HG03439 (cell line): ENCODE measurements around the gene DNAJB6.

Source experiments
- ATAC-seq: cut with Tn5 transposase; IDR thresholded peaks from one replicate; pipeline ENCODE4 v1.9.1; 2021; ENCODE audit warnings: mild to moderate bottlenecking, moderate library complexity; ENCODE audit not compliant: unreplicated experiment

DNAJB6 gene

GRCh38 chr7:157462419-157462771 lies 125.6 kb downstream of the DNAJB6 start:
- ATAC-seq = no peak

GRCh38 chr7:157462840-157463239 lies 126.0 kb downstream of the DNAJB6 start:
- ATAC-seq = no peak

GRCh38 chr7:157463245-157463644 lies 126.4 kb downstream of the DNAJB6 start:
- no peak for ATAC-seq

GRCh38 chr7:157464111-157464970 lies 127.5 kb downstream of the DNAJB6 start:
- ATAC-seq = no peak

DNA sequence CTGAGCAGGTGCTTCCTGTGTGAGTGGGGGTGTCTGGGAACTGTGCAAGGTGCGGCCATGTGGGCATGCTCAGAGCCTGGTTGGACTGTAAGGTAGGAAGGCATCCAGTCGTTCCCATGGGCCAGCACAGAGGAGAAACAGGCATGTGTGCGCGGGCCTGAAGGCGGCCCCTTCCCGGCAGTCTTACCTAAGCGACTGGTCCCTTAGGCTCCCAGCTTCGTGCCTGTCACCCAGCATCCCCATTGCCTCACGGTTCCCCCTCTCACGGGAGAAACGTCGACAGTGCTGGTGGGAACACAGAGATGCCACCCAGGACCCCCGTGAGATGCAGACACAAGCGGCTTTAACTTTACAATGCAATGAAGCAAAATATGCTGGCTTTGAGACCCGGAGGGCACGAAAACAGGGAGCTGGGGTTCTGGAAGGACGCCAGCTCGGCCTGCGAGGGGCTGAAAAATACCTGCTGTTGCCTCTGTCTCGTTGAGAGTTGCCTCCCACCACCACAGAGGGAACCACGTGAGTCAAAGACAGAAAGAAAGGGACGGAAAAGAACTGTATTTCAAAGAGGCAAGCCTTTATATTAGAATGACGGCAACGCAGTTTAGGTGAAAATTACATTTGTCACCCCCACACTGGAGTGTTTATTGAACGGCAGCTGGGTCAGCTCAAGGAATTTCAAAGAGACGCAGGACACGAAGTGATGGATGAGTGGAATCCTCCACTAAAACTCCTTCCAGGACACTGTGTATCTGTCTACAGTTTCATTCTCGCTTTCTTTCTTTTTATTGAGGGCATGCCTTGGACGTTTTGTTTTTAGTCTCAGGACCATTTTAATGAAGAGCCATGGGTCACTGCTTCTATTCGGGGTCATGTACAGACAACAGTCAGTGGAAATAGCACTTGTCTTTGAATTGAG lies 128.4 kb downstream of the DNAJB6 start:
- no peak for ATAC-seq

DNA sequence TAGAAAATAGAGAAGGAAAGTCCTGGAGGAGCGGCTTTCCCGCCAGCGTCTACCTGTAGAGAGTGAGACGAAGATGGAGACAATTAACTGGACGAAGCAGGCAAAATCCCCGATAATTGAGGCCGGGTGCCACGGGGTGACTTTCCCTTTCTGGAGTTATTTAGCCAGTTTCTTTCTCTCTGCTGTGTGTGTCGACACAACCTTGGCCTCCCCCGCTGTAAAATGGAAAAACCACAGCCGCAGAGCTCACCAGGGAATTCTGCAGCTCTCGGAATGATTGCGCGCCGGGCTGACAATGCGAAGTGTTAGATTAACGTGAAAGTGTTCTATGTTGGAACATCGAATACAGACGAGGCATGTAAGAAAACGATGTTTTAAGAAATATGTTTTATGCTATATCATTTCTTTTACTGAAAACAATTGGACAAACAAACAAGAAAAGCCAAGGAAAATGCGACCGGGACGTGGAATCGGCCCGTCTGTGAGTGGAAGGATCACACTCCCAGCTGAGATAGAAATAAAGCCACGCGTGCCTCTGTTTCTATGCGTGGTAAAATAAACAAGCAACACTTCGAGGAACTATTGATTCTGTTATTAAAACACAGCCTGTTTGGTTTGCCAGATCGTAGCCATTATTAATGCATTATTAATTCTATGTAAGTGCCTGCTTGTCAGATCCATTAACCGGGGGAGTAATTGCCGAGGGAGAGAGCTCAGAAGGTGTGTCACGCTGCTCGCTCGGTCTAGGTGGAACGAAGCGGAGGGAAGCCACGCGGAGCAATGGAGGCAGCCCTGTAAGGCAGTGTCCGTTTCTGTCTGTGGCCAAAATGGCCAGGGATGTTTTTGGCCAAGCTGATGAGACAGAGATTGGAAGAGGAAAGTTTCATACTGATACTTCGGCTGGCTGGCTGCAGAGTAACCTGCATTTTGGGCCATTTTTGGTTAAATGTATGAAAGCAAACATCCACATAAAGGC lies 129.4 kb downstream of the DNAJB6 start:
- no peak for ATAC-seq

DNA sequence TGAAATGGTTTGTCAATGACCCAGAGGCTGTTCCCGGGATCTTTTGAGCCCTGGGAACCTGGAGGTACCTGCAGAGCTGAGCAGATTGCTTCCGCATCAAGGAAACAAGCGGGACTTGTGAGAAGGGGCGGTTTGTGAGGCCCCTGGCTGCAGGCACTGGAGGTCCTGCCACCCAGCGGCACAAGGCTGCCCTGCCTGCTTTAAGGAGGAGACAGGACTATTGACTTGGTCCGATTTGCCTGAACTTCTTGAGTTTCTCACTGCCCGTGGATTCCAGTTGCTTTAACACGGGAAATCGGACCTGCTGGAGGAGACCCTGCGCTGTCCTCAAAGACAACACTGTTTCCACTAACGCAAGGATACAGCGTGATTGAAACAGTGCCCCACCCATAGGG lies 130.1 kb downstream of the DNAJB6 start:
- no peak for ATAC-seq
